Dedifferentiated amniotic fluid mesenchymal stem cell (primary cell): ENCODE data around the gene CAPN5.
A peak's percentile ranks its signal among the peaks of the same experiment; 100 is the strongest.

Experiments
- DNase-seq: peaks from one replicate; pipeline ENCODE4 v3.0.0-alpha.2; 2016; ENCODE audit errors: extremely low spot score

CAPN5 gene

GRCh38 chr11:77100166-77101042, 33.6 kb downstream of the CAPN5 start:
- no peak for DNase-seq

- no peak for DNase-seq
These were observed 34.3 kb downstream of the CAPN5 start for GRCh38 chr11:77101043-77101537.

GRCh38 chr11:77102246-77103210, 35.8 kb downstream of the CAPN5 start, which contains the start of gene OMP:
OMP (plus strand) TSS chr11:77102840; CDS start chr11:77102840, 0 bp downstream.
- no peak for DNase-seq

GRCh38 chr11:77103319-77103718, 36.5 kb downstream of the CAPN5 start:
- no peak for DNase-seq

GRCh38 chr11:77104727-77105126, 38.0 kb downstream of the CAPN5 start:
- peak; percentile 17 for DNase-seq

GRCh38 chr11:77106321-77106720, 39.5 kb downstream of the CAPN5 start:
- no peak for DNase-seq

GRCh38 chr11:77106759-77107158, 40.0 kb downstream of the CAPN5 start:
- DNase-seq = no peak

GRCh38 chr11:77107950-77108349, 41.2 kb downstream of the CAPN5 start:
- DNase-seq = peak; percentile 52

GRCh38 chr11:77108436-77108835, 41.7 kb downstream of the CAPN5 start:
- DNase-seq = no peak

GRCh38 chr11:77109236-77110019, 42.7 kb downstream of the CAPN5 start:
- DNase-seq = no peak

- no peak for DNase-seq
These were observed 44.1 kb downstream of the CAPN5 start for GRCh38 chr11:77110836-77111235.

GRCh38 chr11:77111277-77111676, 44.5 kb downstream of the CAPN5 start:
- DNase-seq = no peak

GRCh38 chr11:77111946-77112345, 45.2 kb downstream of the CAPN5 start:
- DNase-seq = no peak

GRCh38 chr11:77112641-77113381, 46.0 kb downstream of the CAPN5 start:
- no peak for DNase-seq

- DNase-seq = no peak
These were observed 46.8 kb downstream of the CAPN5 start for GRCh38 chr11:77113382-77114088.

GRCh38 chr11:77114089-77114463, 47.3 kb downstream of the CAPN5 start:
- no peak for DNase-seq

- no peak for DNase-seq
These were observed 48.4 kb downstream of the CAPN5 start for GRCh38 chr11:77115181-77115611.

- no peak for DNase-seq
These were observed 49.2 kb downstream of the CAPN5 start for GRCh38 chr11:77115956-77116355.

- DNase-seq = no peak
These were observed 50.7 kb downstream of the CAPN5 start for GRCh38 chr11:77117492-77117891.

GRCh38 chr11:77118086-77118485, 51.3 kb downstream of the CAPN5 start:
- DNase-seq = no peak
